ENCODE measurements around the gene BIN1. TPM values are rescaled to one million over a fixed set of nuclear protein-coding genes. Genes with fewer than 3 reads are reported as not detected.
A peak's percentile ranks its signal among the peaks of the same experiment; 100 is the strongest.

The BIN1 gene
- total and polyA plus RNA-seq, 2 of the 4 experiments (the other 2 are of a cell fraction) = 18.1 to 25.7 TPM

GRCh38 chr2:127044977-127045661 lies 61.8 kb downstream of the BIN1 start:
- H3K9me3 ChIP-seq (ENCODE audit: control insufficient read depth, insufficient read depth, low read length) = no peaks in the 10 kb centered on the region
- dilution Hi-C loops (cut with HindIII; ENCODE audit: low sequenced_read_pairs, unreplicated experiment) (no loop called here), intact Hi-C loops (cut with micrococcal nuclease) (no loop called here), in situ Hi-C loops (cut with MboI; ENCODE audit: low sequenced_read_pairs) (no loop called here)
- no peak overlapping the region for H3K9ac ChIP-seq (ENCODE audit: low read depth, low read length)
- H3K18ac ChIP-seq (ENCODE audit: low read depth, low read length) = no peak overlapping the region
- no peaks in the 10 kb centered on the region for H3K79me1 ChIP-seq (ENCODE audit: low read depth in 1 of 2, low read length in 2 of 2)
- H3K4ac ChIP-seq (ENCODE audit: low read depth, low read length) = no peak overlapping the region
- H4K8ac ChIP-seq (ENCODE audit: low read depth in 2 of 2, low read length in 2 of 2) = no peak overlapping the region
- ChIA-PET POLR2A (ENCODE audit: unreplicated experiment) (no interaction called here), CTCF (no interaction called here)
- H3K4me3 ChIP-seq (ENCODE audit: insufficient read depth, low read depth, low read length) = no peak overlapping the region
- no peak overlapping the region for H4K5ac ChIP-seq (ENCODE audit: low read depth, low read length)
- no peak for DNase-seq
- no peak overlapping the region for H3K27ac ChIP-seq (ENCODE audit: insufficient read depth, low read length)
- H2AK9ac ChIP-seq (replicated peaks; ENCODE audit: low read depth, low read length, poor library complexity) = no peak overlapping the region
- H4K91ac ChIP-seq (ENCODE audit: insufficient read depth, low read depth, low read length) = no peak overlapping the region
- no TSS peak for BruUV-seq (replicated peaks)
- peaks cover 2% of the 10 kb centered on the region; the same call in 1 of the 2 replicates for H3K36me3 ChIP-seq (ENCODE audit: control insufficient read depth, insufficient read depth, low read length)
- H2AFZ ChIP-seq (replicated peaks; ENCODE audit: low read length, poor library complexity) = no peak overlapping the region
- no peak overlapping the region; the same call in 1 of the 2 replicates for H2AK5ac ChIP-seq (ENCODE audit: low read depth, low read length)
- H3K56ac ChIP-seq (ENCODE audit: extremely low read depth, insufficient read depth, low read length) = no peak overlapping the region
- H3K9me1 ChIP-seq (ENCODE audit: insufficient read depth, low read length) = no peaks in the 10 kb centered on the region; the same call in 1 of the 2 replicates
- no peak overlapping the region for H2BK120ac ChIP-seq (ENCODE audit: low read depth, low read length)
- ATAC-seq (ENCODE audit: low read depth) = peak; percentile 7; the same call in 1 of the 2 replicates
- H3K23ac ChIP-seq (ENCODE audit: low read depth, low read length) = no peak overlapping the region
- H3K14ac ChIP-seq (replicated peaks; ENCODE audit: low read depth, low read length) = no peak overlapping the region
- H4K20me1 ChIP-seq (ENCODE audit: insufficient read depth, low read length) = no peaks in the 10 kb centered on the region
- no peak overlapping the region for H3K4me2 ChIP-seq (ENCODE audit: low read depth, low read length)
- no peak overlapping the region for H2BK15ac ChIP-seq (ENCODE audit: low read depth, low read length)
- TF ChIP-seq CEBPB (IDR thresholded peaks at IDR 0.05; ENCODE audit: low read depth, low read length) = no peak
- TF ChIP-seq RFX5 (IDR thresholded peaks at IDR 0.05; ENCODE audit: low read depth, low read length) = no peak
- TF ChIP-seq CTCF (conservative IDR thresholded peaks at IDR 0.05; ENCODE audit: low read depth, low read length) = no peak
- no peak for TF ChIP-seq SMC3 (IDR thresholded peaks at IDR 0.05; ENCODE audit: low read depth, low read length)
- TF ChIP-seq MAFK (IDR thresholded peaks at IDR 0.05; ENCODE audit: low read depth, low read length) = no peak
- no peak for TF ChIP-seq NFE2L2 (IDR thresholded peaks at IDR 0.05; ENCODE audit: low read depth, low read length)
- no peak for TF ChIP-seq RAD21 (IDR thresholded peaks at IDR 0.05; ENCODE audit: low read length)
- TF ChIP-seq RCOR1 (IDR thresholded peaks at IDR 0.05; ENCODE audit: insufficient replicate concordance, low read length) = no peak
- no peak for TF ChIP-seq FOS (IDR thresholded peaks at IDR 0.05; ENCODE audit: low read depth, low read length)
- no peak for TF ChIP-seq POLR2A (IDR thresholded peaks at IDR 0.05; ENCODE audit: low read depth, low read length)
- TF ChIP-seq MAZ (IDR thresholded peaks at IDR 0.05; ENCODE audit: borderline replicate concordance, low read depth, low read length) = no peak
- no peak for TF ChIP-seq CHD1 (IDR thresholded peaks at IDR 0.05; ENCODE audit: low read depth, low read length)
- no peak for TF ChIP-seq USF2 (IDR thresholded peaks at IDR 0.05; ENCODE audit: low read depth, low read length)
- no peak for TF ChIP-seq BHLHE40 (IDR thresholded peaks at IDR 0.05; ENCODE audit: low read depth, low read length)
- no peak for TF ChIP-seq MXI1 (IDR thresholded peaks at IDR 0.05; ENCODE audit: borderline replicate concordance, low read depth, low read length)
- TF ChIP-seq ELK1 (IDR thresholded peaks at IDR 0.05; ENCODE audit: borderline replicate concordance, low read depth, low read length) = no peak
- H3K27me3 ChIP-seq (ENCODE audit: control insufficient read depth, insufficient read depth, low read length) = no peaks in the 10 kb centered on the region
- WGBS, 2 experiments (ENCODE audit: extremely low coverage in 2 of 2, insufficient read length in 1 of 2) = 100% methylated on average over 4 of the region's 20 CpGs; no CpG with 5 or more reads in 1 of the 2 experiments
- H2BK5ac ChIP-seq (ENCODE audit: low read depth, low read length, poor library complexity, severe bottlenecking) = no peak overlapping the region
- H3K4me1 ChIP-seq (ENCODE audit: control insufficient read depth, insufficient read depth, low read length) = peaks cover 2% of the 10 kb centered on the region; the same call in 1 of the 2 replicates
- H2BK20ac ChIP-seq (ENCODE audit: low read depth, low read length) = no peak overlapping the region

All from IMR-90 (cell line).